ENCODE results near the gene DGKG. TPM values are rescaled to one million over a fixed set of nuclear protein-coding genes. Genes with fewer than 3 reads are reported as not detected.

Gene DGKG
- total RNA-seq, 1 donor from 2014 or later, result 65.7 TPM

DNA sequence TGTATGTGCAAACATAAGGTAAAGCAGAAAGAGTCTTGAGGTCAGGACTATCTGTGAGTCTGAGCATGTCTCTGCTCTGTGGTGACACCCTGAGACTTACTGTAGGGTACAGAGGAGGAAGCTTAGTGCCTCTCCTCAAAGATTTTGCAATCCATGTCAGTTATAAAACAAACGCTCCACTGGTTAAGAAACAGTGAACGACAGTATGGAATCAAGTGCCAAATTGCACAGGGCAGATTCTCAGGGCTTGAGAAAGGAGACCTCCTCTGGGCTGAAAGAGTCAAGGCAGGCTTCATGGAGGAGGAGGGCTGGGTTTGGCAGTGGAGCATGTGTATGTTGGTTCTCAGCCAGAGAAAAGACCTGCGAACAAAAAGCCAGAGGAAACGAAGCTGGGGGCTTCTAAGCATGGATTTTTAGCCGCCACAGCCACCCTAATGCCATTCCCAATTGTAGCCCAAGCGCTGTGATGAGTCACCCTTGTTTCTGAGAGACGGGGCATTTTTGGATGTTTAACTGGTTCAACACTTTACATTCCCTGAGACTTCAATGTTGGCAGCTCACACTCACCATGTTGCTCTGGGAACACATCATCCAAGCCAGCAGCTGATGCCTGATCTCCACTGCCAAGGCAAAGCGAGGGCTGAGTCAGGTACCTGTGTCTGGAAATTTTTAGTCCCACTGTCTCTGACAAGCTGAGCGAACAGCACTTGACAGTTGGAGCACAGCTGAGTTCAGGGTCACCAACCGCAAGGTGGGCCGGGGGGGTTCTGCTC lies 3.4 kb upstream of the DGKG start:
- peak; percentile 62 for DNase-seq
- H3K4me3 ChIP-seq, result peak overlapping the region; percentile 14
- intact Hi-C loops (cut with micrococcal nuclease), result no loop called here
- H3K36me3 ChIP-seq, result no peaks in the 10 kb centered on the region
- H3K9me3 ChIP-seq (replicated peaks), result no peaks in the 10 kb centered on the region
- peaks cover 41% of the 10 kb centered on the region for H3K27me3 ChIP-seq (ENCODE audit: low read depth)
- peak overlapping the region; percentile 89 for H3K27ac ChIP-seq (replicated peaks)
- peaks cover 46% of the 10 kb centered on the region for H3K4me1 ChIP-seq
- TF ChIP-seq, protein P1, sequence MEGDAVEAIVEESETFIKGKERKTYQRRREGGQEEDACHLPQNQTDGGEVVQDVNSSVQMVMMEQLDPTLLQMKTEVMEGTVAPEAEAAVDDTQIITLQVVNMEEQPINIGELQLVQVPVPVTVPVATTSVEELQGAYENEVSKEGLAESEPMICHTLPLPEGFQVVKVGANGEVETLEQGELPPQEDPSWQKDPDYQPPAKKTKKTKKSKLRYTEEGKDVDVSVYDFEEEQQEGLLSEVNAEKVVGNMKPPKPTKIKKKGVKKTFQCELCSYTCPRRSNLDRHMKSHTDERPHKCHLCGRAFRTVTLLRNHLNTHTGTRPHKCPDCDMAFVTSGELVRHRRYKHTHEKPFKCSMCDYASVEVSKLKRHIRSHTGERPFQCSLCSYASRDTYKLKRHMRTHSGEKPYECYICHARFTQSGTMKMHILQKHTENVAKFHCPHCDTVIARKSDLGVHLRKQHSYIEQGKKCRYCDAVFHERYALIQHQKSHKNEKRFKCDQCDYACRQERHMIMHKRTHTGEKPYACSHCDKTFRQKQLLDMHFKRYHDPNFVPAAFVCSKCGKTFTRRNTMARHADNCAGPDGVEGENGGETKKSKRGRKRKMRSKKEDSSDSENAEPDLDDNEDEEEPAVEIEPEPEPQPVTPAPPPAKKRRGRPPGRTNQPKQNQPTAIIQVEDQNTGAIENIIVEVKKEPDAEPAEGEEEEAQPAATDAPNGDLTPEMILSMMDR (IDR thresholded peaks at IDR 0.05; ENCODE audit: borderline replicate concordance), result no peak

DNA sequence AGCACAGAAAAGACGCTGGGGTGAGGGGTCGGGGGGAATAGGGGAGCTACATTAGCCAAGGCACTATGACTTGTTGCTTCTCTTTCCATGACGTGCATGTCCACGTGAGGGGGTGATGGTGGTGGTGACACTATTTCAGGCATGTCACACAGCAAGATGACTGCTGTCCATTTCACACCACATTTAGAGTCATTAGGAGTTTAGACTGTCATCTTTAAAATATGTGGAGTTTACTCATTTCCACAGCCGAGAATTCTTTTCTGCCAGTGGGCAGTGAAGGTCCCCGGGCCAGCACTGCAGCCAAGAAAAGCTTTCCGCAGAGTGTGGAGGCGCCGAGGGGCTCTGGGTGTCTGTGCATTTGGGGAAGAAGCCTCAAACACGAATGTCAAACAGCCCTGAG lies 954 bp upstream of the DGKG start:
- Histone ChIP-seq H3K36me3 (no peaks in the 10 kb centered on the region), H3K4me1 (peaks cover 70% of the 10 kb centered on the region), H3K27me3 (ENCODE audit: low read depth) (peaks cover 41% of the 10 kb centered on the region), H3K9me3 (replicated peaks) (no peaks in the 10 kb centered on the region), H3K27ac (replicated peaks) (peak overlapping the region; percentile 81), H3K4me3 (no peak overlapping the region)
- TF ChIP-seq, protein P1 (IDR thresholded peaks at IDR 0.05; ENCODE audit: borderline replicate concordance), result no peak
- intact Hi-C loops (cut with micrococcal nuclease), result no loop called here
- DNase-seq, result no peak

DNA sequence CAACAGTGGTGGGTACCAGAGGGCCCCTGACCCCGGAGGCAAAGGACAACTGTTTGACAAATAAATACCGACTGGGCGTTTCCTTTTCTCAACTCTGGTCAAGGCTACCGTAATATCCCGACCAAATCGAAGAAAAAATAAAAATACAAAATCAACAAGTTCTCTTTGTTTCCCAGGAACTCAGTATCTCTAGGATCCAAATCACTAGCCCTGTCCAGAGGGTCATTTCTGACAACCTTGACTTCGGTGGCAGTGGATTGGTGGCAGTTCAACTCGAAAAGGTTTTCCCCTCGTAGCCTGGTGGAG lies 456 bp upstream of the DGKG start:
- Histone ChIP-seq H3K27me3 (ENCODE audit: low read depth) (peaks cover 41% of the 10 kb centered on the region), H3K9me3 (replicated peaks) (no peaks in the 10 kb centered on the region), H3K4me3 (peak overlapping the region; percentile 73), H3K36me3 (no peaks in the 10 kb centered on the region), H3K4me1 (peaks cover 72% of the 10 kb centered on the region), H3K27ac (replicated peaks) (peak overlapping the region; percentile 81)
- TF ChIP-seq, protein P1 (IDR thresholded peaks at IDR 0.05; ENCODE audit: borderline replicate concordance), result no peak
- intact Hi-C loops (cut with micrococcal nuclease), result no loop called here
- no peak for DNase-seq

DNA sequence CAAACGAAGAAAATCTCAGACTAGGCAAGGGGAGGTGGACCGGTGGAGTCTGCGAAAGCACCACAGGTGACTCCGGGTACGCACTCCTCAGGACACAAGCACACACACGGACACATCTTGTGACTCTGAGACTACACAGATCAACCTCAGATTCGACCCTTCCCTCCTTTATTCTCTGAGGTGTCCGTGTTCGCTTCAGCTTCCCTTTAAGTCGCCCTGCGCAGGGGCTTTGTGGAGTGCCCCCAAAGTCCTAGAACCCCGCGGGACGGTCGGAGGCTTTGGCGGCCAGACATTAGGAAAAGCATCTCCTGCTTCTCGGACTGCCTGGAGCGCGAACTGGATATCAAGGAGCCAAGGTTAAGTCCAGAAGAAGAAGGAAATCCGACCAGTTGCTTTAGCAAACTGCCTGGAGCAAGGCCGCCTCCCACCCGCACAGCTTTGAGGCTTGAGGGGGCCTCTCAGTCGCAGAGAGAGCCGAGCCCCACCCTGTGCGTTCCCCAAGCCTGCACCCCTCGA lies 730 bp downstream of the DGKG start:
- intact Hi-C loops (cut with micrococcal nuclease), result no loop called here
- Histone ChIP-seq H3K27ac (replicated peaks) (peak overlapping the region; percentile 81), H3K36me3 (no peaks in the 10 kb centered on the region), H3K27me3 (ENCODE audit: low read depth) (peaks cover 41% of the 10 kb centered on the region), H3K4me3 (peak overlapping the region; percentile 73), H3K9me3 (replicated peaks) (no peaks in the 10 kb centered on the region), H3K4me1 (peaks cover 72% of the 10 kb centered on the region)
- TF ChIP-seq, protein P1 (IDR thresholded peaks at IDR 0.05; ENCODE audit: borderline replicate concordance), result no peak
- DNase-seq, result no peak

DNA sequence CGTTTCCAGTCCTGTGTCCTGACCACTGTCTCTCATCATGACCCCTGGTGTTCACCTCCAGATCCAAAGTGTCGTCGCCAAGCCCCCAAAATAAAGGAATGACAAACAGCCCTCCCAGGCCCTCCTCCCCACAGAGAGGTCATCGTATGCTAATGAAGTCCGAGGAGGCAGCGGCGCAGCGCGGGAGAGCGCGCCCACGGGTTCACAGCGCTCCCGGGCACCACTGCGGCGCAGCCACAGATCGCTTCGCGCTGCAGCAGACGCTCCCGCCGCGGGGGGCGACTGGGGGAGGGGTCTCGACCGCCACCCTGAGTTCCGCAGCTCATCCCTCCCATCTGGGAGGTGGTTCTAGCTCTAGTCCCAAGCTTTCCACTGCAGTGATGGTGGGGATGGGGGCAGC lies 1.3 kb downstream of the DGKG start:
- DNase-seq, result peak; percentile 45
- H3K36me3 ChIP-seq, result no peaks in the 10 kb centered on the region
- no peaks in the 10 kb centered on the region for H3K9me3 ChIP-seq (replicated peaks)
- peak overlapping the region; percentile 81 for H3K27ac ChIP-seq (replicated peaks)
- intact Hi-C loops (cut with micrococcal nuclease), result no loop called here
- peaks cover 41% of the 10 kb centered on the region for H3K27me3 ChIP-seq (ENCODE audit: low read depth)
- peak overlapping the region; percentile 73 for H3K4me3 ChIP-seq
- TF ChIP-seq, protein P1 (IDR thresholded peaks at IDR 0.05; ENCODE audit: borderline replicate concordance), result no peak
- peaks cover 70% of the 10 kb centered on the region for H3K4me1 ChIP-seq
